HUDEP-2 (cell line): Measurements from ENCODE around the gene COL1A1.

Experiments used
- DNase-seq, 76 experiments: peaks; one replicate each; lab custom pipeline; 2025; ENCODE audit not compliant: unreplicated experiment in 76 of 76; lab: John Stamatoyannopoulos, UW

Gene COL1A1

DNA sequence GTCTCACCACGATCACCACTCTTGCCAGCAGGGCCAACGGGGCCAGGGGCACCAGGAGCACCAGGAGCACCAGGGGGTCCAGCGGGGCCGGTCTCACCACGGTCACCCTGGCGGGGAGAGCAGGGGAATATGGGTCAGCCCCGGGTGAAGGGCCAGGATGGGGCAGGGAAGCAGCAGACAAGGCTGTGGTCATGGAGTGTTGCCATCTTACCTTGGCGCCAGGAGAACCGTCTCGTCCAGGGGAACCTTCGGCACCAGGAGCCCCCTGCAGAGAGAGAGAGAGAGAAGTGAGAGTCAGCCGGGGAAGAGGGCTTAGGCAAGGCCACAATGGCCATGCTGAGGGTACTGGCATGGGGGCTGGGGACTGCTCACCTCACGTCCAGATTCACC lies 12.9 kb downstream of the COL1A1 start:
- no peak for DNase-seq

DNA sequence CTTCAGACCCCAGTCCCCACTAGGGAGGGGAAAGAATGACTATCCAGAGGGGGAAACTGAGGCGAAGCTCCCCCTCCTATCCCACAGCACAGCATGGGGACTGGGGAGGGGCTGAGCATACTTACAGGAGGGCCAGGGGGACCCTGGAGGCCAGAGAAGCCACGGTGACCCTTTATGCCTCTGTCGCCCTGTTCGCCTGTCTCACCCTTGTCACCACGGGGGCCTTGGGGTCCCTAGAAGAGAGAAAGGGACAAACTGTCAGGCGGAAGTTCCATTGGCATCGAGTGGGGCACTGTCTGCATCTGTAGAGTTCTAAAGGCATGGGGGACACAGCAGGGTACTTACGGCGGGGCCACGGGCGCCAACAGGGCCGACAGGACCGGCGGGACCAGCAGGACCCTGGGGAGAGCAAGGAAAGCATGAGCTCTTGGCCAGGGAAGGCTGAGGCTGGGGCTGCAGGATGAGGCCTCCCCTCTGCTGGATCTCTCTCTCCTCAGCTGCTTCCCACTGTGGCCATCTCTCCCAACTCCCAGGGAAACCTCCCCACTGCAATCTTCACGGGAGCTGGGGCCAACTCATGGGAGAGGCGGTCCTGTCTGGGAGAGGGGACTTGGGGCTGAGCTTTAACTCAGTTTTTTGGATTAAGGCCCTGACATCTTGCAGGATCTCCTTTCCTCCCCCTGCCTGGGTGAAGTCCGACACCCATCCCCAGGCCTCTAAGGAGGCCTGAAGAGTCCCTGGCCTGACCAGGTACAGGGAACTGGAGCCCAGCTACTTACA lies 13.5 kb downstream of the COL1A1 start:
- DNase-seq, result no peak

DNA sequence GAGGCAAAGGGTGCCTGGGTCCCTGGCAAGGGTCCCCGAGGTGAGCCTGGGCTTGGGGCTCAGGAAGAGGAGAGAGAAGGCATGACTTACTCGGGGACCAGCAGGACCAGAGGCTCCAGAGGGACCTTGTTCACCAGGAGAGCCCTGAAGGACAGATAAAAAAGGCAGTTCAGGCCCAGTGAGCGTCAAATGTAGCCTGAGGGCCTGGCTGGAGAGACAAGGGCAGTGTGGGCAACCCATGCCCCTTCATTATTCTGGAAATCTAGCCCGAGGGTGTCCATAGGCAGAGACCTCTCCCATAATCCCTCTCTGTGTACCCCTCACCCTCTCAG lies 14.1 kb downstream of the COL1A1 start:
- no peak for DNase-seq

DNA sequence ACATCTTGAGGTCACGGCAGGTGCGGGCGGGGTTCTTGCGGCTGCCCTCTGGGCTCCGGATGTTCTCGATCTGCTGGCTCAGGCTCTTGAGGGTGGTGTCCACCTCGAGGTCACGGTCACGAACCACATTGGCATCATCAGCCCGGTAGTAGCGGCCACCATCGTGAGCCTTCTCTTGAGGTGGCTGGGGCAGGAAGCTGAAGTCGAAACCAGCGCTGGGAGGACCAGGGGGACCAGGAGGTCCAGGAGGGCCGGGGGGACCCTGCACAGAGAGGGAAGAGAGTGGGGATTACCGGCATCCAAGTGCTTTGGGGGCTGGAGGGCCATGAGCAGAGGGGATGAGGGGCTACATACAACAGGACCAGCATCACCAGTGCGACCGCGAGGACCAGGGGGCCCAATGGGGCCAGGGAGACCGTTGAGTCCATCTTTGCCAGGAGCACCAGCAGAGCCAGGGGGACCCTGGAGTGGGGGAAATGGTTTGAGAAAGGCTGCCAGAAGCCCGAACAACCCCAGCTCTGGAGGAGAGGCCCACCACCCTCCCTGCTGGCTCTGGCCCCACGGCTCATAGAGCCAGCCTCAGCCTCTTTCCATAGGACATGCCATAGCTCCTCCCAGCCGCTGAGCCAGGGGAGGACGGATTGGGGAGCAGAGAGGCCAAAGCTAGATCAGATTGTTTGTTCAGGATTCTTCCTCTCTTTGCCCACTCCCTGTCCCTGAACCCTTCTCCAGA lies 14.6 kb downstream of the COL1A1 start:
- no peak for DNase-seq

DNA sequence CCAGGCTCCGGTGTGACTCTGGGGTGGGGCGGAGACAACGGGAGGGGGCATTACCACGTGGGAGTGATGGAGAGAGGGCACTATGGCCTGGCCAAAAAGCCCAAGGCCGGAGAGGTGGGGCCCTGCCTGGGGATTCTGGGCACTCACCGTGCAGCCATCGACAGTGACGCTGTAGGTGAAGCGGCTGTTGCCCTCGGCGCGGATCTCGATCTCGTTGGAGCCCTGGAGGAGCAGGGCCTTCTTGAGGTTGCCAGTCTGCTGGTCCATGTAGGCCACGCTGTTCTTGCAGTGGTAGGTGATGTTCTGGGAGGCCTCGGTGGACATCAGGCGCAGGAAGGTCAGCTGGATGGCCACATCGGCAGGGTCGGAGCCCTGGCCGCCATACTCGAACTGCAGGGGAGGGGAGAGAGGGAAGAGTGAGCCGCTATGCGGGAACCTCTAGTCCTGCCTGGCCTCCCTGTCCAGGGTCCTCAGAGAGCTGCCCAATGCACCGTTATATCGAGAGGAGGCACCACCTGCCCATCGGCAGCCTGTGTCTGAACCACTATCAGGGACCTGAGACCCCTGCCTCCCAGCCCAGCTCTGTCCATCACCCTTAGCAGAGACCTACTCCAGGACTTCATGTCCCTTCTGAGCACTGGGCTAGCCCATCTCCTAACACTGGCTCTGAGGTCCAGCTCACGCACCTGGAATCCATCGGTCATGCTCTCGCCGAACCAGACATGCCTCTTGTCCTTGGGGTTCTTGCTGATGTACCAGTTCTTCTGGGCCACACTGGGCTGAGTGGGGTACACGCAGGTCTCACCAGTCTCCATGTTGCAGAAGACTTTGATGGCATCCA lies 15.6 kb downstream of the COL1A1 start:
- no peak for DNase-seq

DNA sequence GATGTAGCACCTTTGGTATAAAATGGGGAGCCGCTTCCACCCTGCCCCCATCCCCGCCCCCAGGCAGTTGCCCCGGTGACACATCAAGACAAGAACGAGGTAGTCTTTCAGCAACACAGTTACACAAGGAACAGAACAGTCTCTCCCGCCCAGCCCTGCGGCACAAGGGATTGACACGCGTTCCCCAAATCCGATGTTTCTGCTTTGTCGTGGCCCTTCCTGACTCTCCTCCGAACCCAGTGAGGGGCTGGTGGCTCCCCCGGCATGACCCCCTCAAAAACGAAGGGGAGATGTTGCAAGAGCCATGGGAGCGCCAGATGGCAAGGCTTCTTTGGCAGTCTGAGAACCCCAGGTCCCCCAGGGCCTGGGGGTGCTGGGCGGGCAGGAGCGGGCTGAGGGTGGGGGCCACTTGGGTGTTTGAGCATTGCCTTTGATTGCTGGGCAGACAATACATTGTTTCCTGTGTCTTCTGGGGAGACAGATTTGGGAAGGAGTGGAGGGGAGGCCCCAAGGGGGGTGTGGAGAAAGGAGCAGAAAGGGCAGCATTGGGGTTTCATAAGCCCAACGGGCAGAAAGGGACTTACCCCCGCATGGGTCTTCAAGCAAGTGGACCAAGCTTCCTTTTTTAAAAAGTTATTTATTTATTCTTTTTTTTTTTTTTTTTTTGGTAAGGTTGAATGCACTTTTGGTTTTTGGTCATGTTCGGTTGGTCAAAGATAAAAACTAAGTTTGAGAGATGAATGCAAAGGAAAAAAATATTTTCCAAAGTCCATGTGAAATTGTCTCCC lies 16.6 kb downstream of the COL1A1 start:
- no peak for DNase-seq

DNA sequence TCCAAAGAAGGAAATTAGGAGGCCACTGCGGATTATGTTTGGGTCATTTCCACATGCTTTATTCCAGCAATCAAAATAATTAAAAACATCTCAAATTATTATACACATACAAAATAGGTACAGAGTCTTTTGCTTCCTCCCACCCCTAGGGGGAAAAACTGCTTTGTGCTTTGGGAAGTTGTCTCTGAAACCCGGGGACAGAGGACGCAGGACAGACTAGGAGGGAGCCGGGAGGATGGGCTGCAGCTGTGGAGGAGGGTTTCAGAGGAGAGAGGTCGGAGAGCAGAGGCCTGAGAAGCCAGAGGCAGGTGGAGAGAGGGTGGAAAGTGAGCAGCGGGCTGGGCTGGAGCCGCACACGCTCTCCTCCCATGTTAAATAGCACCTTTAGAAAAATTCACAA lies 17.4 kb downstream of the COL1A1 start:
- DNase-seq, result no peak

DNA sequence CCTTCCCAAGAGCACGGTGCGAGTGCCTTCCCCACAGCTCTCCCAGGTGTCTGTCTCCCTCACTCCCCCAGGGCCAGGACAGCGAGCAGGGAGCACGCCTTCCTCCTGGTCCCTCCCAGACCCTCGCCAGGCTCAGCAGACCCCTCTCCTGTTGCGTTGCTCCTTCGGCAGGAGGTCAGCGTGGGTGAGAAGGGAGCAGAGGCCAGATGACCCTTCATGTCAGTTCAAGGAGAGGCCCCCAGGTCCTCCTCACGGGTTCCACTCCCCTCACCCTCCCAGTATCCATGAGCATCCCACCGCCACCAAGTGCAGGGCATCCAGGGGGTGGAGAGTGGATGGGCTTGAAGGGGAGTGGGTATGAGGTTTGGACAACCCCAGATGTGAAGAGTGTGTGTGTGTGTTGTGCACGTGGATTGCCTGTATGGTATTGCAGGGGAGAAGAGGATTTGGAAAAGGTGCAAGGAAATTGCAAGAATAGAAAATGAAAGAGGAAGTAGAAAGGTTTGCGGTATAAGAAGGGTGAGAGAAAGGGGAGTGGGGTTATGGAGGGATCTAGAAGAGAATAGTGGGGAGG lies 17.9 kb downstream of the COL1A1 start:
- no peak for DNase-seq

DNA sequence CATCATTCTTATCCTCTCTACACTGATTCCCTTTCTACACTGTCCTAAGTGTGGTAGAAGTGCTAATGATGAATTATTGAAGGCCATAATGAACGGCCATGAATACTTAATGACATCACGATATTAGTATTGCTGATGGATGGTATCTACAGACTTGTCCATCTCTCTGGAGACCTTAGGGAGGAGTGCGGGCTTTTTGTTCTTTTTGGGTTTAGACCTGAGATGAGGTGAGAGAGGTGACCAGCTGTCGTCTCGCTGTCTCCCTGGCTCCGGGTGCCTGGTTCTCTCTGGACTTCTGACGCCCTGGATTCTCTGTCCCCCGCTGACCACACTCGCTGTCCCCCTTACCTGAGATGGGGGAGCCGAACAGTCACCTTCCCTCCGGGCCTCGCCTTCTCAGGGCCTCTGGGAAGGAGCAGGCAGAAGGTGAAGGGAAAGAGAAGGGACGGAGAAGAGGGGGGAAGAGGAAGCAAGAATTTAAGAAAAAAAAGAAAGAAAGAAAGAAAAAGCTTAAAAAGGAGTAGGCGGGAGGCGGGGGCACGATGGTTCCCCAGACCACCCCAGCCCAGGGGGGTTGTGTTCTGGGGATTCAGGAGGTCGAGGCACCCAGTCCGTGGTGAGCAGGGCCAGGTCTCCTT lies 18.5 kb downstream of the COL1A1 start:
- DNase-seq, result no peak

DNA sequence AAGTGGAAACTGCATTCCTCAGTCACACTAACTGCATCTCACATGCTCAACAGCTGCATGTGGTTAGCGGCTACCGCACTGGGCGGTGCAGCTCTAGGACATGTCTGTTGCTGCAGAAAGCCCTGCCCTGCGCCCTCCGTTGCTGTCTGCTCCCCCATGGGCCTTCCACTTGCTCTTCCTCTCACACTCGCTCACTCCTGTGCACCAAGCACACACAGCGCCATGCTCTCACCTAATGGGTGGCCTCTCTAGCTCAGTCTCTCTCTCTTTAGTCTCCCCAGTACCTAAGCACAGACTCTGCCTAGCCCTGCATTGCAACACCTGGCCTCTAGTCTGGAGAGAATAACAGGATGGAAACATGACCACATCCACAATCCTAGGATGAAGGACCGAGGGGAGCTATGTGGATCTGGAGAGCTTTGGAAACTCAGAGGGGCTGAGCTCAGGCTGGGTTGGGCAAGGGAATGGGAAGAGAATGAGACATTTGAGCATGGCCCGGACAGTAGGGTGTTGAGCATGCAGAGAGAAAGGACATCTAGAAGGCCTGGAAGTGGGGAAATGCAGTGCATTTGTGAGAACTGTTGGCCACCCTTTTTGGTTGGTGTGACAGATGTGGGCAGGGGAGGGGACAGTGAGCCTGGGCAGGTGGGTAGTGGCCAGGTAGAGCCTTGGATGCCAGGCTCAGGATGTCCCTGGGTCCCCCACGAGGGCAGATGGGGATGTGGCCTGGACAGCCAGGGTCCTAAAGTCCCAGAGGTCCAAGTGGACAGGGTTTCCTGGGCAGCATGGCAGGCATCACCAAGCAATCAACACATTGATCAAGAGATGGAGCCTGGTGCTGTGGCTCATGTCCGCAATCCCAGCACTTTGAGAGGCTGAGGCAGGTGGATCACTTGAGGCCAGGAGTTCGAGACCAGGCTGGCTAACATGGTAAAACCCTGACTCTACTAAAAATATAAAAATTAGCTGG lies 19.6 kb downstream of the COL1A1 start:
- DNase-seq, result no peak

DNA sequence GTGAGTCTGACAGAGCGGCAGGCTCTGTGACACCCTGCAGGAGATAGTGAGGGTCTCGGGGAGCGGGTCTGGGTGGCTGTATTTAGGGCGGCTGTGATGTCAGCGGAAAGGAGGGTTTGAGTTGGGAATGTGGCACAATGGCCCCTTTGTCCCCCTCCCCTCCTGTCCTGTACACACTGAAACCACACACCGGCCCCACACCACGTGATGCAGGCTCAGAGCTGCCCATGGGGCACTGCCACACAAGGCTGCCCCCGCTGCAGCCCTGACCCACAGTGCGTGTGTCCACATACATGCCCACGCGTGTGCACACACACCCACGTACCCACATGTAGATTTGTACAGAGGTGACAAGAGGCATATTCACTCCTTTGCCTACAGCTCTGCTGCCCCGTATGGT lies 20.3 kb downstream of the COL1A1 start:
- DNase-seq, result no peak

DNA sequence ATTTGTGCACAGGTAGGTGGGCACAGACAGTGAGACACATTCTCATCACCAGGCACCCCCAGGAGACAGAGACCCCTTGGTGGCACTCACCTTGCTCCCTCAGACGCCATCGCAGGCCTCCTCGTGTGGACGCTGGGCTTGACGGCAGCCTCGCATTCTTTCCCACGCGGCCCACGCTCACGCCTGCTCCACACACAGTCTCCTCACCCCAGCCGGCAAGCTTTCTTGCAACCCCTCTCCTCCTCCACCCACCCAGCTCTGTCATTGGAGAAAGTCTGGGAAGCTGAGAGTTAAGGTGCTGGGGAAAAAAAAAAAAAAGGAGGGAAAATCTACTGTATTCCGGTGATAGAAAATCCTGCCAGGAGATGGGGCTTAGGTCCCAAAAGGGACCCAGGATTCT lies 20.8 kb downstream of the COL1A1 start:
- no peak for DNase-seq

DNA sequence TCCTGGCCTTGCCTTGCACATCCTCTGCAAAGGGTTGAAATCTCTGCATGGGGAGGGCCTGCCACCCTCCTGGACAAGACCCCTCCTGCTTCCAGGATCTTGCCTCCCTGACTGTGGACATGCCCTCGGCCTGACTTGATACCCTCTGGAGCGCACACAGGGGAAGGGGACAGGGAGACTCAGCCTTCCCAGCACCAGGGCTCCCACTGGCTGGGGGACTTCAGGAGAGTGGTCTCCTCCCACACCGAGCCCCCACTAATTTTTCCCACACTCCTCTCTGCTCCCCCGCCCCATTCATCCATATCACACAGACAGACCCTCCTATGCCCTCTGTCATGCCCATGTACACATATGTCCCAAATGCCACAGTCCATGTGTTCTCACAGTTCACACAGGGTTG lies 21.3 kb downstream of the COL1A1 start:
- no peak for DNase-seq

DNA sequence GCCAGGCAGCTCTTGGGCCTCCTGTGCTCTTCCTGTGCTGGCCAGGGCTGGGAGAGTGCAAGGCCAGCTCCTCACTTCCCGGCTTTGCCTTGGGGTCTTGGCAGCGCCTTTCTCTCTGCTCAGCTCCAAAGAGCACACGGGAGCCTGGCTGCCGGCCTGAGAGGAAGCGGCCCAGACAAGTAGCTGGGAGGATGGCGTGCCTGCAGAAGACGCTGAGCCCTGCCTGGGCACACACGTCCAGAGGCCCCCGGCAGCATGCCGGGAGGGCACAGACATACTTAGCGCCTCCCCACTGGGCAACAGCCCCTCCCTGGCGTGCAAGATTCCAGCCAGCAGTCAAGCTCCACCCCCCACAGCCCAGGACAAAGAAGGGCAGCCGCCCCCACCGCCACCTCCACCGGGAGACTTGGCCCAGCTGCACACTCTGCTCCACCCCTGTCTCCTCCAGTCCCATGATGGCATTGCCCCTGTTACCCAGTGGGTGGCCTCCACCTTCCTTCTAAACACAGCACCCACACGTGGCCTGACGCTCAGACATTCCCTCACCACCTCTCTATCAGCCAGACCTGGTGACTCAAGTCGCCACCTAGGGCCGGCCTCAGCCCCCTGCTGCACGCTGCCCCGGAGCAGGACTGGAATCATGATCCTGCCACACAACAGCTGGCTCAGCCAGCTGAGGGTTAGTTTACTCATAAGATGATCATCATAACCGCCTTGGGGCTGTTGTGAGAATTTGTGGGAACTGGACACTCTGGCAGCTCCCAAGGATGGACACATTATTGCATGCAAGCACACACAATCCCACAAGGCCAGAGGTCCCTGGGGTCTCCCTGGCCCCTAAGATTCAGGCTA lies 23.2 kb downstream of the COL1A1 start:
- DNase-seq, result peak in 72 of 76 experiments; percentile 10 to 85 (median 64)

DNA sequence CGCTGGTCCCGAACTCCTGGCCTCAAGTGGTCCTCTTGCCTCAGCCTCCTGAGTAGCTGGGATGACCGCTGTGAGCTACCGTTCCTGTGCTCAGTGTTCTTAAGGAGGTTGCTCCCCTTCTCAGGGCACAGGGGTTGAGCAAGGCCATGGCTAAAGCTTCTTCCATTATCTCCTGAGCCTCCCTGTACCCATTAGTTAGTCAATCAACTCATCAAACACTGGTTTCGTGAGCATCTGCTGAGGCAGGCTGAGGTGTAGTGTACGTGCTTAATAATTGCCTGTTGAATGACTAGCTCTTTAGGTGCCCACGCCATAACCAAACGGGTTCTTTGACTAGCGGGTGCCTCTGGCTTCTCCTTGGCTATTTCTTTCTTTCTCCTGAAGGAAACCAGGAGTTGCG lies 24.0 kb downstream of the COL1A1 start:
- DNase-seq, result no peak

DNA sequence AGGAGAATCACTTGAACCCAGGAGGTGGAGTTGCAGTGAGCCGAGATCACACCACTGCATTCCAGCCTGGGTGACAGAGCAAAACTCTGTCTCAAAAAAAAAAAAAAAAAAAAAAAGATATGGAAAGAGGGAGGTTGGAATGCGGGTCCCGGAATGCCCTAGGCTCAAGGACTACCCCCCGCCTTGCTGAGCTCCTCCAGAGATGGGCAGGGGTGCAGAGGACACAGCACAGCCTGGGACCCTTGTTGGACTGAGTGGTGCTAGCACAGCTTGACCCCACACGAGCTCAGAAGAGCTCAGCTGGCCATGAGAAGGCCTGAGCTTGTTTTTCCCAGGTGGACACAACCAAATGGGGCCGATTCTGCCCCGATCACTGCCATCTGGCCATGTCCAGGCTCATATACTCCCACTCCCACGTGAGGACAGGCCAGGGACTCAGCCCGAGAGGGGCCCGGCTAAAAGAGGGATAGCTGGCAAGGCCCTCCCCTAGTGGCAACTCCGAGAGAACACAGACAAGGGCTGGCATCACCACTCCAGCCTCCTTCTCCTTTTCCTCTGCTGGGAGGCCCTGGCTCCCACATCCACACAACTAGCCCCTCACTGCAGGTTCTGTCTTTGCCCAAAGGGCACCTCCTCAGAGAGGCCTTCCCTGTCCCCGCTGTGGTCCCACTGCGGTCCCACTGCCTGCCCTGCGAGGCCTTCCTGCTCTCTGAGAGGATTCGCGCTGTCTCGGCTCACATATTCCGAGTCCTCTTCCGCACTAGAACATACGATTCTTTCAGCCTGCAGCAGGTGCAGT lies 24.7 kb downstream of the COL1A1 start:
- DNase-seq, result no peak
